Loucy (cell line): ENCODE measurements around the gene CDNF.

Experiments
- CTCF ChIP-seq: fragments of 200-600 bp; sonication (generic); conservative IDR thresholded peaks from 2 replicates; pipeline ENCODE4 v1.5.1; 2014; ENCODE audit warnings: mild to moderate bottlenecking, antibody characterized with exemption, low read length
- EZH2phosphoT487 ChIP-seq: fragments of 200-600 bp; IDR thresholded peaks from 2 replicates; pipeline ENCODE4 v1.6.1; 2018; ENCODE audit warnings: antibody characterized with exemption, mild to moderate bottlenecking, moderate library complexity, borderline replicate concordance

- TF ChIP-seq CTCF: no peak
- TF ChIP-seq EZH2phosphoT487: no peak
Measured at GRCh38 chr10:14852236-14852635, 14.4 kb upstream of the CDNF start.
